ENCODE results near the gene PFKP.

PFKP gene

GRCh38 chr10:3062502-3063186 lies 4.7 kb upstream of the PFKP start:
- no peaks in the 10 kb centered on the region for H3K27me3 ChIP-seq (replicated peaks; ENCODE audit: insufficient read depth, low read length)
- no peak for DNase-seq
- no peak overlapping the region for H3K4me2 ChIP-seq (ENCODE audit: low read depth, low read length)
- H3K9ac ChIP-seq (ENCODE audit: low read length) = no peak overlapping the region
- no peak overlapping the region for H3K4me3 ChIP-seq (ENCODE audit: low read length)
- H3K9me3 ChIP-seq (replicated peaks; ENCODE audit: insufficient read depth, low read length) = no peaks in the 10 kb centered on the region
- H4K20me1 ChIP-seq (ENCODE audit: insufficient read depth, low read length) = no peaks in the 10 kb centered on the region
- TF ChIP-seq, protein P1, sequence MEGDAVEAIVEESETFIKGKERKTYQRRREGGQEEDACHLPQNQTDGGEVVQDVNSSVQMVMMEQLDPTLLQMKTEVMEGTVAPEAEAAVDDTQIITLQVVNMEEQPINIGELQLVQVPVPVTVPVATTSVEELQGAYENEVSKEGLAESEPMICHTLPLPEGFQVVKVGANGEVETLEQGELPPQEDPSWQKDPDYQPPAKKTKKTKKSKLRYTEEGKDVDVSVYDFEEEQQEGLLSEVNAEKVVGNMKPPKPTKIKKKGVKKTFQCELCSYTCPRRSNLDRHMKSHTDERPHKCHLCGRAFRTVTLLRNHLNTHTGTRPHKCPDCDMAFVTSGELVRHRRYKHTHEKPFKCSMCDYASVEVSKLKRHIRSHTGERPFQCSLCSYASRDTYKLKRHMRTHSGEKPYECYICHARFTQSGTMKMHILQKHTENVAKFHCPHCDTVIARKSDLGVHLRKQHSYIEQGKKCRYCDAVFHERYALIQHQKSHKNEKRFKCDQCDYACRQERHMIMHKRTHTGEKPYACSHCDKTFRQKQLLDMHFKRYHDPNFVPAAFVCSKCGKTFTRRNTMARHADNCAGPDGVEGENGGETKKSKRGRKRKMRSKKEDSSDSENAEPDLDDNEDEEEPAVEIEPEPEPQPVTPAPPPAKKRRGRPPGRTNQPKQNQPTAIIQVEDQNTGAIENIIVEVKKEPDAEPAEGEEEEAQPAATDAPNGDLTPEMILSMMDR (IDR thresholded peaks at IDR 0.05; ENCODE audit: low read length) = no peak
- no peak for TF ChIP-seq EZH2 (optimal IDR thresholded peaks at IDR 0.05; ENCODE audit: low read depth, low read length)
- TF ChIP-seq EZH2phosphoT487 (IDR thresholded peaks at IDR 0.05; ENCODE audit: low read length) = no peak
- no peak overlapping the region for H2AFZ ChIP-seq (ENCODE audit: low read length)
- H3K9me2 ChIP-seq (replicated peaks; ENCODE audit: insufficient read depth, low read length) = no peaks in the 10 kb centered on the region
- no peaks in the 10 kb centered on the region for H3K4me1 ChIP-seq (ENCODE audit: low read length)
- H3K27ac ChIP-seq (ENCODE audit: low read length) = no peak overlapping the region
- no peaks in the 10 kb centered on the region for H3K79me2 ChIP-seq (ENCODE audit: low read length)
- H3F3A ChIP-seq (ENCODE audit: insufficient read depth, low read length) = no peaks in the 10 kb centered on the region
- H3K36me3 ChIP-seq (replicated peaks; ENCODE audit: insufficient read depth, low read length) = no peaks in the 10 kb centered on the region

- H3K79me2 ChIP-seq (ENCODE audit: low read length) = no peaks in the 10 kb centered on the region
- no peak overlapping the region for H3K9ac ChIP-seq (ENCODE audit: low read length)
- no peaks in the 10 kb centered on the region for H3K36me3 ChIP-seq (replicated peaks; ENCODE audit: insufficient read depth, low read length)
- H4K20me1 ChIP-seq (ENCODE audit: insufficient read depth, low read length) = no peaks in the 10 kb centered on the region
- no peaks in the 10 kb centered on the region for H3F3A ChIP-seq (ENCODE audit: insufficient read depth, low read length)
- H3K9me2 ChIP-seq (replicated peaks; ENCODE audit: insufficient read depth, low read length) = no peaks in the 10 kb centered on the region
- H3K4me1 ChIP-seq (ENCODE audit: low read length) = no peaks in the 10 kb centered on the region
- H3K4me2 ChIP-seq (ENCODE audit: low read depth, low read length) = no peak overlapping the region
- TF ChIP-seq EZH2 (optimal IDR thresholded peaks at IDR 0.05; ENCODE audit: low read depth, low read length) (no peak), EZH2phosphoT487 (IDR thresholded peaks at IDR 0.05; ENCODE audit: low read length) (no peak)
- TF ChIP-seq, protein P1 (IDR thresholded peaks at IDR 0.05; ENCODE audit: low read length) = no peak
- H3K9me3 ChIP-seq (replicated peaks; ENCODE audit: insufficient read depth, low read length) = no peaks in the 10 kb centered on the region
- DNase-seq = no peak
- H3K27ac ChIP-seq (ENCODE audit: low read length) = no peak overlapping the region
- no peaks in the 10 kb centered on the region for H3K27me3 ChIP-seq (replicated peaks; ENCODE audit: insufficient read depth, low read length)
- no peak overlapping the region for H3K4me3 ChIP-seq (ENCODE audit: low read length)
- no peak overlapping the region for H2AFZ ChIP-seq (ENCODE audit: low read length)
Measured at GRCh38 chr10:3064423-3064822, 2.9 kb upstream of the PFKP start.

DNA sequence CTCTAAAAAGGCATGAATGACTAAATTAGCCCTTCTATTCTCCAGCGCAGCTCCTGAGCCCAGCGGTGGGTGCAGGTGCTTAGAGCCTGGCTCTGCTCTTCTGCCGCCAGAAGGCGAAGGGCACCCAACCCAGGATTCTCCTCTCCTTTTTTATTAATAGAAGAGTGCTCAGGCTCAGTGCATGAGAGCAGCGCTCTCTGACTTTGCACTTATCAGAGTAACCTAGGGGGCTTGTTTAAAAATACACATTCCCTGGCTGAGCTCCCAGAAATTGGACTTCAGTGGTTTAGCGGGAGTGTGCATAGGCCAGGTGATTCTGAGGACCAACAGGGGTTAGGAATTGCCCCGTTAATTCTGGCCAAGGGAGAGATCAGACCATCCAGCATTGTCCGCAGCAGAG lies 1.7 kb upstream of the PFKP start:
- Histone ChIP-seq H3K4me1 (ENCODE audit: low read length) (no peaks in the 10 kb centered on the region), H4K20me1 (ENCODE audit: insufficient read depth, low read length) (no peaks in the 10 kb centered on the region), H3F3A (ENCODE audit: insufficient read depth, low read length) (no peaks in the 10 kb centered on the region), H3K4me2 (ENCODE audit: low read depth, low read length) (no peak overlapping the region), H3K9me2 (replicated peaks; ENCODE audit: insufficient read depth, low read length) (no peaks in the 10 kb centered on the region), H3K36me3 (replicated peaks; ENCODE audit: insufficient read depth, low read length) (no peaks in the 10 kb centered on the region), H3K27ac (ENCODE audit: low read length) (no peak overlapping the region), H3K4me3 (ENCODE audit: low read length) (no peak overlapping the region), H3K9ac (ENCODE audit: low read length) (no peak overlapping the region), H3K79me2 (ENCODE audit: low read length) (no peaks in the 10 kb centered on the region), H3K9me3 (replicated peaks; ENCODE audit: insufficient read depth, low read length) (no peaks in the 10 kb centered on the region), H2AFZ (ENCODE audit: low read length) (no peak overlapping the region), H3K27me3 (replicated peaks; ENCODE audit: insufficient read depth, low read length) (no peaks in the 10 kb centered on the region)
- no peak for DNase-seq
- TF ChIP-seq, protein P1 (IDR thresholded peaks at IDR 0.05; ENCODE audit: low read length) = no peak
- TF ChIP-seq EZH2 (optimal IDR thresholded peaks at IDR 0.05; ENCODE audit: low read depth, low read length) = no peak
- no peak for TF ChIP-seq EZH2phosphoT487 (IDR thresholded peaks at IDR 0.05; ENCODE audit: low read length)

Data from MM.1S (cell line).